ENCODE data around the gene TRA2B.
"Not testable (repeated sequence)": the region's sequence is repeated elsewhere in the genome, so short reads cannot be mapped to it uniquely, and the experiment has no call there.

Gene TRA2B

DNA sequence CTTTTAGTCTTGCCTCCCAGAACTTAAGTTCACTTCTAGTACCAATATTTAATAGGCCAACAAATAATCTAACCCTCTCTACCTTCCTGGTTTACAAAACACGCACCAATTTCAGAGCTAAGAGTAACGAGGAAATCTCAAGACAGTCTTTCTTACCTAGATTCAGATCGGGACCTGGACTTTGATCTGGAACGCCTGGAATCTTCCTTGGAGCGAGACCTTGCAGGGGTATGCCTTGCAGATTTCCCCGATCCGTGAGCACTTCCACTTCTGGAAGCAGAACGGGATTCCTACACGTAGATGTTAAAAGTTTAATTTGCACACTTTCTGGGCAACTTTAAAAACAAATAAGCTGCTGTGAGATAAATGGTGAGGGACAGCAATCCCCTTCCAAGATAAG lies 11.4 kb downstream of the TRA2B start:
- no peak for DNase-seq

DNA sequence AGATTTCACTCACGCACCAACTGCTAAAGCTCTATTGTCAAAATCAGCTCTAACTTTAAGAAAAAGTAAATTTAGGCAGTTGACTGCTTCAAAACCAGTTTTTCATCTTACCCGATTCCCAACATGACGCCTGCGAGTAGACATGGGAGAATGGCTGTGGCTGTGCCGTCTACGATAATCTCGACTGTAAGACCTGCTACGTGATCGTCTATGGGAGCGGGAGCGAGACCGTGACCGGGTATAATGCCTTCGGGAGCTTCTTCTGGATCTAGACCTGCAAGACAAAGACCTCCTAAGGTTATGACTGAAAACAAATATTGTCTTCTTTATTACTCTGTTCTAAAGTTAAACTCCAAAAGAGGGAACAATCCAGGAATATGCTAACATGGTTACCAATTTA lies 12.5 kb downstream of the TRA2B start:
- DNase-seq: no peak

DNA sequence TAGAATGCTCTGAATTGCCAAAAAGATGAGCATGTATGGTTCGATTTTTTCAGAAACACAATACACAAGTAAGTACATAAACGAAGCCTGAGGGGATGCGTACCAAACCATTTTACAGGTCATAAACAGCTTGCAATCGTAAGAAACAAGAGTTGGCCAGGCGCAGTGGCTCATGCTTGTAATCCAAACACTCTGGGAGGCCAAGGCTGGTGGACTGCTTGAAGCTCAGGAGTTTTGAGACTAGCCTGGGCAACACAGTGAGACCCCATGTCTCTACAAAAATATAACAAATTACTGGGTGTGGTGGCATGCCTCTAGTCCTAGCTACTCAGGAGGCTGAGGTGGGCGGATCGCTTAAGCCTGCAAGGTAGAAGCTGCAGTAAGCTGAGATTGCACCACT lies 13.4 kb downstream of the TRA2B start:
- no peak for DNase-seq

DNA sequence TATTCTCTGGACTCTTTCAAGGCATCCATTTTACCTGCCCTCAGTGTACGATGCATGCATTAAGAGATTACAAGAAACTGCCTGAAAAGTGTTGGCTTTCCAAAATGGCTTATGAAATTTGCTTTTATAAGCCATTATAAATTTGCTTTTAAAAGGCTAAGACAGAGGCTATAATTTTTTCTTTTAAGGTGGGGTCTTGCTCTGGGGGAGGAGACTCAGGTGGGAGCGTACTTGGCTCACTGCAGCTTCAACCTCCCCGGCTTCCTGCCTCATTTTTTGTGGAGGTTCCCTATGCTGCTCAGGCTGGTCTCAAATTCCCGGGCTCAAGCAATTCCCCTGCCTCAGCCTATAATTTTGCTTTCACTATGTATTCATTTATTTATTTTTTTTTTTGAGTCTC lies 17.6 kb downstream of the TRA2B start:
- DNase-seq: no peak

DNA sequence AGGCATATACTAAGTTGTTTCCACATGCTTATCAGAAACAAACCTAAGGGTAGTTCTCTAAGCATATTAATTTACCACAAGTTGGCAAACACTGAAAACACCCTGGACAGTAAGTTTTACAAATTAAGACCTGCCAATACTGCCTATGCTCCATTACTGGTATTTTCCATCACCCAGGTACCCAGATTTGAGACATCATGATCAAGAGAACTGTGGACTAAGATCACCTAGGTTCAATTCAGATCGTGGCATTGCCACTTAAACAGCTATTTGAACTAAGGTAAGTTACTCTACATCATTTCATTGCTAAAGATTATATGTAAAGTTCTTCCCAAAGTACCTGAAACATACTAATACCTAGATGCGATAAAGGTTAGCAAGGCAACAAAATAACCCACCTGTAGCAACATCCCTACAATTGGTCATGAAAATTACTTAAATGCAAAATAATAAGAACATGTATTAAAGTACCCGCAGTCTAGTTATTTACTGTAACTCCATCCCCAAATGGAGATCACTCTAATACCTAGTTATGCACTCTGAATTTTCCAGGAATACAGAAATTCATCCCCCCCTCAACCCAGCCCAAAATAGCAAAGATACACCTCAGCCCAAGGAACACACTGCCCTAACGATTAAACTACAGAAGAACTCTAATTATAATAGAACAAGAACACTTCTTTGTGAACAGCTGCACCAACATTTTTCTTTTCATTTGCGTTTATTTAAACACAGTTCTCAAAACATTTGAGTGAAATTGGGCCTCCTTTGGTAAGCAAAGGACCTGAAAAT lies 21.6 kb downstream of the TRA2B start:
- DNase-seq: no peak

DNA sequence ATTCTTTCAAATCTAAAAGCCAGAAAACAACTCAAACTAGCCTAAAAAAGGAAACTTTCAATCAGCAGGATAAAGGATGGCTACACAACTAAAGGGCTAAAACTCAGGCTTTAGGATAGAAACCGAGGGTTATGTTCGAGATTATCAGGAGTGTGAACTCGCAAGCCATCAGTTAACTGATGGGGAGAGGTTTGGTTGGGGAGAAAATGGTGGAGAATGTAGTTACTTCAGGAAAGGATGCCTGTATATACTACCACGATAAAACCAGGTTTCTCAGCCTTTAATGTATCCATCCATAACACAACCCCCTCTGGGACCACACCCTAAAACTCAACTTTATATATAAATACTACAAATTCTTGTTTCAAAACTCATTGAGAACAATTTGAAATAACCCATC lies 22.2 kb downstream of the TRA2B start:
- DNase-seq: no peak

DNA sequence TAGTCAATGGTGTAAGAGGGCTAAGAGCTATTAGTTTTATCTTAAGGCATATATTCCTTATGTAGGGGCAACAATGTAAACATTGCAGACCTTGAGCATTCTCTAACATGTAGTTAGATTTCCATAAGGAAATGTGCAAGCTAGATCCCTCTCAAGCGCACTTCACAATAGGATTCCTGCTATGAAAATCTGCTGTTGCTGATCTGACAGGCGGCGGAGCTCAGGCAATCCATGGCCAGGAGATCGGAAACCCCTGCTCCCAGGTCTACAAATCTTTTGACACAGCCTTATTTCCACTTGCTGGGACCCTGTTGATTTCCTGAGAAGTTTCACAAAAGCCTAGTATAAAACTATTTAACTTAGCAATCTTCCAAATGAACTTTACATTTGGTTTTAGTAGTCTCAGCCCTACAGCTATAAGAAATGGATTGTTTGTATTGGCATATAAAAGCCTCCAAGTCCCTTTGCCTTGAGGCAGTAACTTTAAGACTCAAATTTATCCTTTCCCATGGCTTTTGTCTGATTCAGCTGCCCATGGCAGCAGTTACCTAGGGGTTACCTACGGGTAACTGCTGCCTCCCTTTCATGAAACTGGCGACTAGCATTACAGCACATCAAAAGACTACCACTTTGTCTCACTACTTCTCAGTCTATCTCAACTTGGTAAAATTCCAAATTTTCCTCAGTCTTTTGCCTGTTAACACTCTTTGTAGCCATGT lies 22.7 kb downstream of the TRA2B start:
- DNase-seq: no peak

DNA sequence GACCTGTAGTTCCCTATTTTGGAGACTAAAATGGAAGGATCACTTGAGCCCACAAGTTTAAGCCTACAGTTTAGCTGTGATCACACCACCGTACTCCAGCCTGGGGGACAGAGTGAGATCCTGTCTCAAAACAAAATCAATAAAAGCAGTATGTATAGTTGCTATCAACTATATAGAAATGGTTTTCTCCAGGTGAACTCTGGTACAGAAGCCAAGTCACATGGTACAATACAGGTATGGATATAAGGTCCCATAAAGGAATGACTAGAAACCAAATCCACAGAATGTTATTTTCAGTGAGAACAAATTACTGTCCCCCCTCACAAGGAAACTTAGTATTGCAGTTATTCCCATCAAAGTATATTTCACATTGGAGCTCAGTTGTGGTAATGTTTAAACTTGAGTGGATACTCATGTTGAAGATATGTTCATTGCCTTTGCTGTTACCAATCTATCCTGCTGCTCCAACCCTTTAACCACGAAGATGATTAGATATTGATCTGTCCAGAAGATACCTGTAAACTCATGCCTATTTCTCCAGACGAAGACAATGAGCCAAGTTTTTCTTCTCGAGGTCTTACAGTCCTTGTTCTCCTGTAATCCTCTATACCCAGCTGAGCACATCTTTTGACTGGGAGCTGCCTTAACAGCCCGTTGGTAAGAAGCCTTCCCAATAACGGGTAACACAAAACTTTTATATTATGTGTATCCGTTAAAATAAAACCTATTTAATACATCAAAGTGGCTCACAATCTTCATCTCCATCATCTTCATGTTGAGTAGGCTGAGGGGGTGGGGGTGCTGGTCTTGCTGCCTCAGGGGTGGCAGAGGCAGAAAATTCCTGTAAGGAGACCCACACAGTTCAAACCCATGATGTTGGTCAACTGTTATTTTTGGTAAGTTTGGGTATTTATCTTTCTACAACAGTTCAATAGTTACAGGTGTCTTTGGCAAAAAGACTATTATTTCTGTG lies 24.6 kb downstream of the TRA2B start:
- DNase-seq: no peak

DNA sequence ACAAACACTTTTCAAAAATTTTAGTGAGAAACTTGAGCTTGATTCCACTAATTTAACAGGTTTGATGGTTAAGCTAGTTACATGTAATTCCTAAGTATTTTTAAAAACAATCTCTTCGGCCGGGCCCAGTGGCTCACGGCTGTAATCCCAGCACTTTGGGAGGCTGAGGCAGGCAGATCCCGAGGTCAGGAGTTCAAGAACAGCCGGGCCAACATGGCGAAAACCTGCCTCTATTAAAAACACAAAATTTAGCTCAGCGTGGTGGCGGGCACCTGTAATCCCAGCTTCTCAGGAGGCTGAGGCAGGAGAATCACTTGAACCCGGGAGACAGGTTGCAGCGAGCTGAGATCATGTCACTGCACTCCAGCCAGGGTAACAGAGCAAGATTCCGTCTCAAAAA lies 25.3 kb downstream of the TRA2B start:
- DNase-seq: no peak

DNA sequence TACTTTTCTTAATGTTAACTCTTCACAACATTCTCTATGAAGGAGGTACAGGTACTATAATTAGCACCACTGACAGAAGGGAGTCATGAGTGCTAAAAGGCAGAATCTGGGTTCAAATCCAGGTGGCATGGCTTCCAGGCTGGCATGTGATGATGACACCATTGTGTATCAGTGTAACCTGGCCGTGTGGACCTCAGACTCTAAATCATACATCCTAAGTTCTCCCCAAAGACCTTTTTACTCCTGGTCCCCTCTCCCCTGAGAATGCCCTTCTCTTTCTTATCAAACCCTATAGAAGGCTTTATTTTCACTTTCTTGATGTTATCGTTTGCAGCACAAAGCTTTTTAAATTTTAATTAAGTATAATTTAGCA lies 26.8 kb downstream of the TRA2B start:
- DNase-seq: not testable (repeated sequence)

DNA sequence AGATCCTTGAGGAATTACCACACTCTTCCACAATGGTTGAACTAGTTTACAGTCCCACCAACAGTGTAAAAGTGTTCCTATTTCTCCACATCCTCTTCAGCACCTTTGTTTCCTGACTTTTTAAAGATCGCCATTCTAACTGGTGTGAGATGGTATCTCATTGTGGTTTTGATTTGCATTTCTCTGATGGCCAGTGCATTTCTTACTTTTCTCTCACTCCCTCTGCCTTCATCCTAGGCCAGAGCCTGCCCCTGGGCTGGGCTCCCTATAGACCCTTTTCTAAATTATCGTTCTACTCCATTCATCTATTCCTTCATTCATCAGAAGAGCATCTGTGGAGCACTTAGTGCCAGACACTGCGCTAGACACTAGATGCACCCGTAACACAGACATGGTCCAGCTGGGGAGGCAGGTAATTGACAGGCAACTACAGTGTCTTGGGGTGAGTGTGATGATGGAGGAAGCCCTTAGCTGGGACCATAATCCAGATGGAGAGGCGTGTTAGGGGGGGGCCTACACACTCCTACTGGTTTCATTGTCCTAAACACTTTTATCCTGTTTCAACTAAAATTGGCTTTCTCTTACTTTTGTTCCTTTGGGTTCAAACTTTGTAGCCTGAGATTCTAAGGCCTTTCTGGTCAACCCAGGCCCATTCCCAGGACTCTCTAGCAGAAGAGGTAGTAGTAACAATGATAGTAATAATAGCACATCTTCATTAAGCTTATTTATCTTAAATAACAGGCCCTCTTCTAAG lies 27.3 kb downstream of the TRA2B start:
- DNase-seq: not testable (repeated sequence)

DNA sequence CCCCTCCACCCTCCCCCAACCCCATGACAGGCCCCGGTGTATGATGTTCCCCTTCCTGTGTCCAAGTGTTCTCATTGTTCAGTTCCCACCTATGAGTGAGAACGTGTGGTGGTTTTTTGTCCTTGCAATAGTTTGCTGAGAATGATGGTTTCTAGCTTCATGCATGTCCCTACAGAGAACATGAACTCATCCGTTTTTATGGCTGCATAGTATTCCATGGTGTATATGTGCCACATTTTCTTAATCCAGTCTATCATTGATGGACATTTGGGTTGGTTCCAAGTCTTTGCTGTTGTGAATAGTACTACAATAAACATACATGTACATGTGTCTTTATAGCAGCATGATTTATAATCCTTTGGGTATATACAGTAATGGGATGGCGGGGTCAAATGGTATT lies 27.9 kb downstream of the TRA2B start:
- not testable (repeated sequence) for DNase-seq

DNA sequence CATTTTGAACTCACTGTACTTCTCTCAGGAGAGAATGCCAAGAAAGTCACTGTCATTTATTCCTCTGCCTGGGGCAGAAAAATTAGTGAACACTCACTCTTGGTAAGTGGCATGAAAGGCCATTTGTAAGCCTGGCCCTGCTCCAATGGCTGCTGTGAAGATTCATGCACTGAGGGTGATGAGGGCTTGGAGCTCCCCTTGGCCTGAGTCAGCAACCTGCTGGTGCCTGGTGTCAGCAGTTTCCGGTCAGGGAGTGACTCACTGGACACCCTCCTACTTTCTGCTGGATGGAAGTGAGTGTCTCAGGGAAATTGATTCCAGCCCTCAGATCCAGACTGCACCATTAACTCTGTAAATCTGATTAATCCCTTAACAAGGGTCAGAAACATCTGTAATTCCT lies 37.6 kb downstream of the TRA2B start:
- DNase-seq: no peak

DNA sequence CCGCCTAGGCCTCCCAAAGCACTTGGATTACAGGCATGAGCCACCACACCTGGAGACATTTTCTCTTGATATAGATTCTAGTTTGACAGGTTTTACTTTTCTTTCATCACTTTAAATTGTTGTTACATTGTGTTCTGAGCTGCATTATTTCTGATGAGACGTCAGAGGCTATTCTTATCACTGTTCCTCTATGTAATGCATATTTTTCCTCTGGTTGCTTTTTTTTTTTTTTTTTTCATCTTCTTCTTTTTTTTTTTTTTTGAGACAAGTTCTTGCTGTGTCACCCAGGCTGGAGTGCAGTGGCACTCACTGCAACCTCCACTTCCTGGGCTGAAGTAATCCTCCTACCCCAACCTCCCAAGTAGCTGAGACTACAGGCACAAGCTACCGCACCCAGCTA lies 41.2 kb downstream of the TRA2B start:
- no peak for DNase-seq

DNA sequence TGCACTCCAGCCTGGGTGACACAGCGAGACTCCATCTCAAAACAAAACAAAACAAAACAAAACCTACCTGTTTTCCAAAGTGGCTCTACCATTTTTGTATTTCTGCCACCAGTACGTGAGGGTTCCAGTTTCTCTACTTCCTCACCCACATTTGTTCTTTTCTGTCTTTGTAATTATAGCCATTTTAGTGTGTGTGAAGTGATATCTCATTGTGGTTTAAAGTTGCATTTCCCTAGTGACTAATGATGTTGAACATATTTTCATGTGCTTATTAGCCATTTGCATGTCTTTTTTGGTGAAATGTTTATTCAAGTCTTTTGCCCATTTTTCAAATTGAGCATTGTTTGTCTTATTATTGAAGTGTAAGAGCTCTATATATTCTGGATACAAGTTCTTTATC lies 50.7 kb downstream of the TRA2B start:
- DNase-seq: no peak

DNA sequence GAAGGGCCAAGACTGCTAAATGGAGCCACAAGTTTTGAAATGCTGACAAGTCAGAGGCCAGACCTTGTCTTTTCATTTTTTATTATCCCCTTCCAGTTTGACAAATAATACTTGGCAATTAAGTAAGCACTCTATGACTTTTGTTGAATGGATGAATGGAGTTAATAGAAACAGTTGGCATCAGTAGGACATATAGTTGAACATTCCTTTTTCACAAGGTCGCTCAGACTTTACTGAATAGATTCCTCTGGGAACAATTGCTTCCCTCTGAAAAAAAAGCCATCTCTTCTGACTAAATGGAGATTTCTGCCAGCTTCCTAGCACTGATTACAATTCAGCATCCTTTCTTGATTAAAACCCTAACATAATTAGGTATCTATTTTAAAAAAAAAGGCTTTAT lies 53.2 kb downstream of the TRA2B start:
- no peak for DNase-seq

DNA sequence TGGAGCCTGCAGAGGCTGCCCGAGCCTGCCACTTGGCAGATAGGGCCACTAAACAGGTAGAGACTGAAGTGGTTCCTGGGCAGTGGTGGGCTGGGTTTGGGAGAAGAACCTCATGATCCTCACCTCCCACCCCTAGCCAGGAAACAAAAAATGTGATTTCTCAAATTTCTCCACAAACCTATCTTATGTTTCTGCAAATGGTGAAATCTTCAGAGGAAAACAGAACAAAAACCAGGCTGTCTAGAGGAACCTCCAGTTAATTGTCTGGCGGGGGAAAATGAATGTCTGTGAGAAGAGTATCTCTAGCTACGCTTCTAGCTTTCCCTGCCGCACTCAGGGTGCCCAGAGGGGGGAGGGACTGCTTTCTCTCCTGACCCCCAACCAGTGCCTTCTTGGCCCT lies 55.9 kb downstream of the TRA2B start:
- DNase-seq: no peak

DNA sequence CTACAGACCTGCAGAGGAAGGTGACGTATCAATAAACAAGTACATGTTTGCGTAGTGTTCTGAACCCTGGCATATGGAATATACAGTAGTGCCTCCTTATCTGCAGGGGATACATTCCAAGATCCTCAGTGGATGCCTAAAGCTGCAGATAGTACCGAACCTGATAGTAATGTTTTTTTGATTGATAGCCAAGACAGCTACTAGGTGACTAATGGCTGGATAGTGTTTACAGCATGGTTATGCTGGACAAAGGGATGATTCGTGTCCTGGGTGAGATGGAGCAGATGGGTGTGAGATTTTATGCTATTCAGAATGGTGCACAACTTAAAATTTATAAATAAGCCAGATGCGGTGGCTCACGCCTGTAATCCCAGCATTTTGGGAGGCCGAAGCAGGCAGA lies 57.2 kb downstream of the TRA2B start:
- no peak for DNase-seq

DNA sequence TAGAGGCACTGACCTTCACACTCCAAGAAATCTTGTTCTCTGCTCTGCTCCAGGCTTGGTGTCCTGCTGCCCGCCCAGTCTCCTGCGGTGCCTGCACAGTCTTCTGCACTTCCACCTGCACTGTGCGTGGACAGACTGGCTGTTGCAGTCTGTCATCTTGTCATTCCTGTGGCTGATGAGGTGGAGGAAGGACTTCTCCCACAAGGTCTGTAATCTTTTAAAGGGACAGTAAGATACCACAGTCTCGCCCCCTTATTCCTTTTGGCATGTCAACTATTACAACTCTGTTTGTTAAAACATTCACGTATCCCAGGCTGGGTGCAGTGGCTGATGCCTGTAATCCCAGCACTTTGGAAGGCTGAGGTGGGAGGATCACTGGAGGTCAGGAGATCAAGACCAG lies 58.9 kb downstream of the TRA2B start:
- no peak for DNase-seq

DNA sequence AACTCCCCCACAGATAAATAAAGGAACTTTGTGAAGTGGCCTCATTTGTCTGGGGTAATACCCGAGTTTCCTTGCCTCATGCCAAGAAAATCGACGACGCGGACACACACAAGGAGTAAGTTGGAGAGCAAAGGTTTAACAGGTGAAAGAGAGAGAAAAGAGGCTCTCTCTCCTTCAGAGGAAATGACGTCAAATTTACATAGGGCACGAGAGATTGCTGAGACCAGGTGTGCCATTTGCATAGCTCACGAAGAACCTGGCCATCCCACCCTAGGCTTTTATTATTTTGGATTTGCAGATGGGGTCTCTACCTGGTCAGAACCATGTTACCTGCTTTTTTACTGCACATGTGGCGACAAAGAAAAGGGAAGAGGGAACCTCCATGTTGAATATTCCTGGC lies 63.7 kb downstream of the TRA2B start:
- DNase-seq: no peak

DNA sequence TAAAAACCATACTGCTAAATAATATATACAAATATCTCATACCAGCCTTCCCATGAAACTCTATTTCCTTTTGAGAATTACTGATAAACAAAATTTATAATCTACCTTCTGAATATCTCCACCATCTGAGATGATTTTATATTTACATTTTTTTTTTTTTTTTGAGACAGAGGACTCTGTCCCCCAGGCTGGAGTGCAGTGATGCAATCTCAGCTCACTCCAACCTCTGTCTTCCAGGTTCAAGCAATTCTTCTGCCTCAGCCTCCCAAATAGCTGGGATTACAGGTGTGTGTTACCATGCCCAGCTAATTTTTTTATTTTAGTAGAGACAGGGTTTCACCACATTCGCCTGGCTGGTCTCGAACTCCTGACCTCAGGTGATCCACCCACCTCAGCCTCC lies 70.2 kb downstream of the TRA2B start:
- DNase-seq: no peak

DNA sequence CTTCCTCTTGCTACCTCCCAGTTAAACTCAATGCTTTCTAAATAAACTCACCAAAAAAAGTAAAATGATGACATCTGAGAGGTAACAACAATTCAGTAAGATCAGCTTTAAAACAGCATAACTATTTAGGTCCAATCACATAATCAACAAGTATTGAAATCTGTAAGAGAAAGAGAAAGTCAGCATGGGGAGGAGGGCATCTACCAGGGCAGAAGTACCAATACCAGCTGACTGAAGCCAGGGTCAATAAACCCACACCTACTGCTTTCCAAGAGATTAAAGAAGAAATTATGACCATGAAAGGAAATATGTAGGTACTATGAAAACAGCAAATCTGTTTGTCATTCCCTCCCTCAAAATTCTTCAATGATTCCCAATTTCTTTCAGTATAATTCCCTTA lies 70.8 kb downstream of the TRA2B start:
- no peak for DNase-seq

DNA sequence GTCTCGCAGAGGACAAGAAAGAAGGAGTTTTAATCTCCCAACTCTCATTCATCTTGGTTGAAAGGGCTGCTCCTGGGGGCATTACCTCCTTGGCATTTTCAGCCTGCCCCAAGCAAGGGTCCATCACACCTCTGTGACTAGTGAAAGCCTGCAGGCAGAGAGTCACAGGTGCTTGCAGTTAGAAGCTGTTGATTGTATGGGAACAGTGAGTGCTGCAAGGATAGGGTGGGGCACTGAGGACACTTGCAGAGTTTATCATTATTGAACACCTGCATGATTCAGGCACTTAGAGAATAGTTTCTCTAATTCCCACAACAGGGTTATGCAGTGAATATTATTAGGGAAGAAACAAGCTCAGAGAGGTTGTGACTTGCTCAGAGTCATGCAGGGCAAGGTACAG lies 71.3 kb downstream of the TRA2B start:
- no peak for DNase-seq

Measured in NCI-H187 (cell line).